ENCODE measurements around the gene PPP2R2B. TPM values are rescaled to one million over a fixed set of nuclear protein-coding genes. Genes with fewer than 3 reads are reported as not detected.

PPP2R2B gene
- total and polyA plus RNA-seq, 2 donors (not counting 1 experiment from before 2014, with no cell fraction given) = 0.67 to 1.5 TPM

DNA sequence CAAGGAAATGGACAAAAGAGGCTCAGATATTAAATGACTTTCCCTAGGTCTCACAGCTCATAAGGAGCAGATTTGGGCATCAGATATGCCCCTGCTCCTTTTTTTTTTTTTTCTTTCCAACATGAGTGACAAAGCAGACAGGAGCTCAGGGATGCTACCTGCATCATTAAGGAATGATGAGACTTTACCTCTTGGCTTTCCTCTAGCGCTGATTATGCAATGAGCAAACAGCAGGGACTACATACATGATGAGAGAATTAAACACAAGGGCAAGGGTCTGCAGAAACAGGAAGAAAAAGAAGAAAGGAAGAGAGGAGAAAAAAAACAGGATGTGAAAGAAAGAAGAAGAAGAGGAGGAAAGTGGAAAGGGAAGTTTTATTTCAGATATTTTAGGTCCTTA is 179.9 kb downstream of the PPP2R2B start:
- no peak for DNase-seq (ENCODE audit: low read depth in 2 of 2)
- Histone ChIP-seq H3K27ac (ENCODE audit: insufficient read depth, low read length) (no peak overlapping the region), H3K4me1 (ENCODE audit: control insufficient read depth, extremely low read depth, insufficient read depth, low read length) (no peaks in the 10 kb centered on the region)

DNA sequence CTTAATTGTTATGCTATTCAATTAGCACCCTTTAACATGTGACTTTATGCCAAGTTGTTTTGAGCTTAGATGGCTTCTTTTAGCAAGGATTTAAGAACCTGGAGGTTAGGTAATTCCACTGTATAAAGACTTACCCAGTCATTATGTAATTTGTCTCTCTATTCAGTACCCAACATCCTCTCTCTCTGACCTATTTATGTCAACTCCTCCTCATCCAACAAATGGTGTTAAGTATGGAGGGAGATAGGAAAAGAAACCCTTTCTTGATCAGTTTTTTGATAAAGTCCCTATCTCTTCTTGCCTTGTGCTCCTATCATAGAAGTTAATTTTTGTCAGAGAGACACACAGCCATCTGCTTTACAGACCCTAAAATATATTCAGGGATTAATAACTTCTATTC is 181.3 kb downstream of the PPP2R2B start:
- Histone ChIP-seq H4K20me1 (ENCODE audit: control insufficient read depth, extremely low read depth, insufficient read depth, low read length) (no peaks in the 10 kb centered on the region), H3K27me3 (ENCODE audit: control insufficient read depth, insufficient read depth, low read length) (no peaks in the 10 kb centered on the region), H3K9me3 (ENCODE audit: control insufficient read depth, insufficient read depth, low read depth, low read length) (no peaks in the 10 kb centered on the region), H3K79me2 (ENCODE audit: control insufficient read depth, insufficient read depth, low read length) (no peaks in the 10 kb centered on the region), H3K27ac (ENCODE audit: insufficient read depth, low read length) (no peak overlapping the region), H3K9ac (ENCODE audit: insufficient read depth, low read length) (no peak overlapping the region), H2AFZ (ENCODE audit: low read length) (no peak overlapping the region), H3K4me1 (ENCODE audit: control insufficient read depth, extremely low read depth, insufficient read depth, low read length) (no peaks in the 10 kb centered on the region), H3K36me3 (ENCODE audit: control insufficient read depth, insufficient read depth, low read length) (no peaks in the 10 kb centered on the region), H3K4me3 (replicated peaks in 1 of 4; ENCODE audit: control extremely low read depth in 1 of 4, insufficient read depth in 1 of 4, low read depth in 3 of 4, low read length in 4 of 4) (no peak overlapping the region), H3K4me2 (ENCODE audit: extremely low read depth, insufficient read depth, low read length) (no peak overlapping the region)
- no peak for TF ChIP-seq EZH2 (IDR thresholded peaks at IDR 0.05; ENCODE audit: low read length, missing control alignments)
- no peak for TF ChIP-seq CTCF (conservative IDR thresholded peaks at IDR 0.05 in 1 of 2, IDR thresholded peaks at IDR 0.05 in 1 of 2; ENCODE audit: low read depth in 1 of 2, low read length in 2 of 2)
- DNase-seq (ENCODE audit: low read depth in 2 of 2) = no peak

More for the DNA sequence above, 179.9 kb downstream of the PPP2R2B start:
- Histone ChIP-seq H3K9ac (ENCODE audit: insufficient read depth, low read length) (no peak overlapping the region), H3K36me3 (ENCODE audit: control insufficient read depth, insufficient read depth, low read length) (no peaks in the 10 kb centered on the region), H3K4me3 (replicated peaks in 1 of 4; ENCODE audit: control extremely low read depth in 1 of 4, insufficient read depth in 1 of 4, low read depth in 3 of 4, low read length in 4 of 4) (no peak overlapping the region), H3K9me3 (ENCODE audit: control insufficient read depth, insufficient read depth, low read depth, low read length) (no peaks in the 10 kb centered on the region), H2AFZ (ENCODE audit: low read length) (no peak overlapping the region), H3K27me3 (ENCODE audit: control insufficient read depth, insufficient read depth, low read length) (no peaks in the 10 kb centered on the region), H3K79me2 (ENCODE audit: control insufficient read depth, insufficient read depth, low read length) (no peaks in the 10 kb centered on the region), H3K4me2 (ENCODE audit: extremely low read depth, insufficient read depth, low read length) (no peak overlapping the region), H4K20me1 (ENCODE audit: control insufficient read depth, extremely low read depth, insufficient read depth, low read length) (no peaks in the 10 kb centered on the region)
- no peak for TF ChIP-seq EZH2 (IDR thresholded peaks at IDR 0.05; ENCODE audit: low read length, missing control alignments)

DNA sequence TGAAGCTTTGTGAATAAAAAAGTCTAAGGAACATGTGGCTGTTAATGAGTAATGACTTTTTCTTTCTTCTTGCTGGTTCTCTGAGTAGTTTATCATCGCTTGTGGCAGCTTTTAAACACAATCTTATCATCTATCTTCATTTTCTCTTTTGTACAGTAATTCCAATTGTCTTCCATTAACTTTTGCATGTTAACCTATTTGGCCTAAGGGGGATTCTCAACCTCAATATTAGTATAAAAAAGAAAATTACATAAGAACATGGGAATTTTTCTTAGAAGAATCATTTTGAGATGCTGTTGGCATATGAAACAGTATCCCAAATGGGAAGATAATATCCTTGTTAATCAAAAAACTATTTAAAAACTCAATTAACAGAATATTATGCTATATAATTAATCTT is 182.9 kb downstream of the PPP2R2B start:
- Histone ChIP-seq H3K4me2 (ENCODE audit: extremely low read depth, insufficient read depth, low read length) (no peak overlapping the region), H3K36me3 (ENCODE audit: control insufficient read depth, insufficient read depth, low read length) (no peaks in the 10 kb centered on the region), H3K9ac (ENCODE audit: insufficient read depth, low read length) (no peak overlapping the region), H3K4me1 (ENCODE audit: control insufficient read depth, extremely low read depth, insufficient read depth, low read length) (no peaks in the 10 kb centered on the region), H3K27me3 (ENCODE audit: control insufficient read depth, insufficient read depth, low read length) (no peaks in the 10 kb centered on the region), H3K4me3 (replicated peaks in 1 of 4; ENCODE audit: control extremely low read depth in 1 of 4, insufficient read depth in 1 of 4, low read depth in 3 of 4, low read length in 4 of 4) (no peak overlapping the region), H4K20me1 (ENCODE audit: control insufficient read depth, extremely low read depth, insufficient read depth, low read length) (no peaks in the 10 kb centered on the region), H3K9me3 (ENCODE audit: control insufficient read depth, insufficient read depth, low read depth, low read length) (no peaks in the 10 kb centered on the region), H3K27ac (ENCODE audit: insufficient read depth, low read length) (no peak overlapping the region), H3K79me2 (ENCODE audit: control insufficient read depth, insufficient read depth, low read length) (no peaks in the 10 kb centered on the region), H2AFZ (ENCODE audit: low read length) (no peak overlapping the region)
- peak in 1 of 2 donors; percentile 52 for DNase-seq (ENCODE audit: low read depth in 2 of 2)
- TF ChIP-seq CTCF (conservative IDR thresholded peaks at IDR 0.05 in 1 of 2, IDR thresholded peaks at IDR 0.05 in 1 of 2; ENCODE audit: low read depth in 1 of 2, low read length in 2 of 2) (no peak), EZH2 (IDR thresholded peaks at IDR 0.05; ENCODE audit: low read length, missing control alignments) (no peak)

All from fibroblast of lung (primary cell).